GM23338 (cell line): Measurements from ENCODE around the gene SLC25A48. TPM values are rescaled to one million over a fixed set of nuclear protein-coding genes. Genes with fewer than 3 reads are reported as not detected.

Experiments
- ATAC-seq: fragments of 200-7000 bp; cut with Tn5 transposase; 3 replicates; pipeline ENCODE4 v1.9.1; 2020
- DNase-seq: peaks from one replicate; pipeline ENCODE4 v3.0.0-alpha.2; 2015; ENCODE audit warnings: low spot score
- H2AFZ ChIP-seq: fragments of 200-600 bp; sonication (generic); 2 replicates; pipeline ENCODE4 v1.8.0; 2016; ENCODE audit warnings: antibody characterized with exemption, mild to moderate bottlenecking, moderate library complexity
- H3F3A ChIP-seq: fragments of 200-600 bp; sonication (generic); replicated peaks from 2 replicates; pipeline ENCODE4 v1.8.0; 2017; ENCODE audit warnings: antibody characterized with exemption, mixed run types, low read depth
- H3K27ac ChIP-seq: fragments of 200-600 bp; sonication (generic); 2 replicates; pipeline ENCODE4 v1.6.1; 2016; ENCODE audit warnings: low read depth
- H3K27me3 ChIP-seq: fragments of 200-600 bp; sonication (generic); 2 replicates; pipeline ENCODE4 v1.8.0; 2016; ENCODE audit warnings: mild to moderate bottlenecking, mixed run types, moderate library complexity; ENCODE audit not compliant: insufficient read depth
- H3K36me3 ChIP-seq: fragments of 200-600 bp; sonication (generic); 2 replicates; pipeline ENCODE4 v1.8.0; 2016; ENCODE audit warnings: mild to moderate bottlenecking; ENCODE audit not compliant: insufficient read depth
- H3K4me1 ChIP-seq: fragments of 200-600 bp; sonication (generic); 2 replicates; pipeline ENCODE4 v1.8.0; 2016; ENCODE audit warnings: mild to moderate bottlenecking, moderate library complexity; ENCODE audit not compliant: insufficient read depth
- H3K4me2 ChIP-seq: fragments of 200-600 bp; sonication (generic); 2 replicates; pipeline ENCODE4 v1.7.1; 2017; ENCODE audit warnings: mixed run types
- H3K4me3 ChIP-seq: fragments of 200-600 bp; sonication (generic); 2 replicates; pipeline ENCODE4 v1.6.1; 2016; ENCODE audit warnings: mixed run types
- H3K79me2 ChIP-seq: fragments of 200-600 bp; sonication (generic); replicated peaks from 2 replicates; pipeline ENCODE4 v1.8.0; 2017; ENCODE audit warnings: mild to moderate bottlenecking; ENCODE audit not compliant: insufficient read depth
- H3K9me2 ChIP-seq: fragments of 200-600 bp; sonication (generic); 2 replicates; pipeline ENCODE4 v1.8.0; 2017; ENCODE audit not compliant: insufficient read depth
- H4K20me1 ChIP-seq: fragments of 200-600 bp; sonication (generic); replicated peaks from 2 replicates; pipeline ENCODE4 v1.8.0; 2017; ENCODE audit warnings: mild to moderate bottlenecking; ENCODE audit not compliant: insufficient read depth
- H3K27ac Mint-ChIP-seq: 2 replicates; pipeline ENCODE4 v1.8.0; 2020; ENCODE audit warnings: inconsistent platforms, mild to moderate bottlenecking, moderate library complexity, mixed read lengths
- H3K27me3 Mint-ChIP-seq: 3 replicates; pipeline ENCODE4 v1.8.0; 2022; ENCODE audit warnings: low read depth, mild to moderate bottlenecking, moderate library complexity, mixed read lengths, inconsistent platforms; ENCODE audit not compliant: insufficient read depth, poor library complexity
- H3K36me3 Mint-ChIP-seq: 3 replicates; pipeline ENCODE4 v1.8.0; 2021; ENCODE audit warnings: low read depth, mild to moderate bottlenecking, inconsistent platforms, moderate library complexity, mixed read lengths
- H3K4me1 Mint-ChIP-seq: 3 replicates; pipeline ENCODE4 v1.8.0; 2020; ENCODE audit warnings: mild to moderate bottlenecking, inconsistent platforms, mixed read lengths
- H3K4me3 Mint-ChIP-seq: 3 replicates; pipeline ENCODE4 v1.8.0; 2021; ENCODE audit warnings: moderate library complexity, mild to moderate bottlenecking, inconsistent platforms, mixed read lengths
- H3K9me3 Mint-ChIP-seq: 3 replicates; pipeline ENCODE4 v1.8.0; 2020; ENCODE audit warnings: moderate library complexity, mild to moderate bottlenecking, inconsistent platforms, mixed read lengths
- CREB1 ChIP-seq: fragments of 250-450 bp; sonication (Bioruptor Pico); IDR thresholded peaks from 2 replicates; pipeline ENCODE4 v1.5.0; 2020; ENCODE audit warnings: low read depth, mild to moderate bottlenecking, moderate library complexity
- ETS1 ChIP-seq: IDR thresholded peaks from 2 replicates; pipeline ENCODE4 v1.6.1; 2016; ENCODE audit warnings: antibody characterized with exemption
- EZH2 ChIP-seq: fragments of 200-600 bp; sonication (generic); IDR thresholded peaks from one replicate; pipeline ENCODE4 v1.8.0; 2017; ENCODE audit warnings: antibody characterized with exemption, mild to moderate bottlenecking, low read depth; ENCODE audit not compliant: unreplicated experiment
- JUNB ChIP-seq: IDR thresholded peaks from one replicate; pipeline ENCODE4 v1.6.1; 2016; ENCODE audit warnings: antibody characterized with exemption; ENCODE audit not compliant: unreplicated experiment
- NANOG ChIP-seq: IDR thresholded peaks from 2 replicates; pipeline ENCODE4 v1.6.1; 2016; ENCODE audit warnings: antibody characterized with exemption, borderline replicate concordance
- POLR2AphosphoS5 ChIP-seq: IDR thresholded peaks from 2 replicates; pipeline ENCODE4 v1.6.1; 2016; ENCODE audit warnings: antibody characterized with exemption, low read depth
- ZNF114 ChIP-seq: fragments of 250-450 bp; sonication (Bioruptor Pico); IDR thresholded peaks from 2 replicates; pipeline ENCODE4 v1.5.0; 2020; ENCODE audit warnings: mild to moderate bottlenecking, moderate library complexity
- ZNF331 ChIP-seq: fragments of 250-450 bp; sonication (Bioruptor Pico); IDR thresholded peaks from 2 replicates; pipeline ENCODE4 v1.5.0; 2020; ENCODE audit warnings: low read depth, mild to moderate bottlenecking, moderate library complexity
- polyA plus RNA-seq: library from polyadenylated mRNA; unstranded; fragments of >200 nt; fragmentation: Nextera tagmentation; extraction: Ambion mirVana; gene quantifications from 2 replicates; pipeline ENCODE4 v1.2.1, GENCODE V29; 2016
- total RNA-seq: library from RNA; depleted of rRNA; stranded (reverse); fragments of >200 nt; shearing (Covaris generic); gene quantifications from 2 replicates; pipeline ENCODE4 v1.2.3, GENCODE V29; 2014
- TF ChIP-seq, protein P1 (sequence below), 2 experiments: fragments of 200-600 bp in 1 of 2; sonication (generic) in 1 of 2; conservative IDR thresholded peaks; 2 replicates each; pipeline versions ENCODE4 v1.5.1 to v1.6.1; 2016 to 2017; ENCODE audit warnings: antibody characterized with exemption in 2 of 2, low read depth in 2 of 2, mild to moderate bottlenecking in 2 of 2, moderate library complexity in 1 of 2
- TF ChIP-seq, protein P2 (sequence below): IDR thresholded peaks from one replicate; pipeline ENCODE4 v1.6.1; 2018; ENCODE audit warnings: antibody characterized with exemption; ENCODE audit not compliant: unreplicated experiment
- TF ChIP-seq, protein P3 (sequence below): fragments of 250-450 bp; sonication (Bioruptor Pico); IDR thresholded peaks from 2 replicates; pipeline ENCODE4 v1.5.0; 2020; ENCODE audit warnings: mild to moderate bottlenecking, moderate library complexity

Gene SLC25A48
- total and polyA plus RNA-seq, 2 experiments from 2014 or later = 1.1 to 1.5 TPM

DNA sequence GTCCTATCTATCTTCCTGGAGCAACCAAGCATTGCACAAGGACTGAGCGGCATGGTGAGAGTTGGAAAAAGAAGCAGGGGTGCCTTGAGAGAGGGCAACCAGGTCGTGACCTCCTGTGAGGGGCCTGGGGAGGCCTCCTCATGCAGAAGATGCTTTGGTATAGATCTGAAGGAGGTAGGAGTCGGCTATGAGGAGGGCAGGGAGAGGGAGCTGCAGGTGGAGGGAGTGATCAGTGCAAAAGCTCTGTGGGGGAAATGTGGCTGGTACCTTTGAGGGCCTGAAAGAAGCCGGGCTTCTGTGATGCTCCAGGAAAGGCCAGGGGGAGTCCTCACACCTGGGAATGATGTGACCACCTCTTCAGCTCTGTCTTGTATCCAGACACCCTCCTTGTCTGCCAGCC lies 3.6 kb upstream of the SLC25A48 start (continued):
- TF ChIP-seq JUNB (no peak), POLR2AphosphoS5 (no peak), CREB1 (CRISPR knock-in tag) (no peak), ZNF114 (CRISPR knock-in tag) (no peak), ZNF331 (no peak), ETS1 (no peak), EZH2 (no peak)
- TF ChIP-seq, protein P1, sequence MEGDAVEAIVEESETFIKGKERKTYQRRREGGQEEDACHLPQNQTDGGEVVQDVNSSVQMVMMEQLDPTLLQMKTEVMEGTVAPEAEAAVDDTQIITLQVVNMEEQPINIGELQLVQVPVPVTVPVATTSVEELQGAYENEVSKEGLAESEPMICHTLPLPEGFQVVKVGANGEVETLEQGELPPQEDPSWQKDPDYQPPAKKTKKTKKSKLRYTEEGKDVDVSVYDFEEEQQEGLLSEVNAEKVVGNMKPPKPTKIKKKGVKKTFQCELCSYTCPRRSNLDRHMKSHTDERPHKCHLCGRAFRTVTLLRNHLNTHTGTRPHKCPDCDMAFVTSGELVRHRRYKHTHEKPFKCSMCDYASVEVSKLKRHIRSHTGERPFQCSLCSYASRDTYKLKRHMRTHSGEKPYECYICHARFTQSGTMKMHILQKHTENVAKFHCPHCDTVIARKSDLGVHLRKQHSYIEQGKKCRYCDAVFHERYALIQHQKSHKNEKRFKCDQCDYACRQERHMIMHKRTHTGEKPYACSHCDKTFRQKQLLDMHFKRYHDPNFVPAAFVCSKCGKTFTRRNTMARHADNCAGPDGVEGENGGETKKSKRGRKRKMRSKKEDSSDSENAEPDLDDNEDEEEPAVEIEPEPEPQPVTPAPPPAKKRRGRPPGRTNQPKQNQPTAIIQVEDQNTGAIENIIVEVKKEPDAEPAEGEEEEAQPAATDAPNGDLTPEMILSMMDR (conservative IDR thresholded peaks at IDR 0.05; ENCODE audit: low read depth in 2 of 2) = no peak

DNA sequence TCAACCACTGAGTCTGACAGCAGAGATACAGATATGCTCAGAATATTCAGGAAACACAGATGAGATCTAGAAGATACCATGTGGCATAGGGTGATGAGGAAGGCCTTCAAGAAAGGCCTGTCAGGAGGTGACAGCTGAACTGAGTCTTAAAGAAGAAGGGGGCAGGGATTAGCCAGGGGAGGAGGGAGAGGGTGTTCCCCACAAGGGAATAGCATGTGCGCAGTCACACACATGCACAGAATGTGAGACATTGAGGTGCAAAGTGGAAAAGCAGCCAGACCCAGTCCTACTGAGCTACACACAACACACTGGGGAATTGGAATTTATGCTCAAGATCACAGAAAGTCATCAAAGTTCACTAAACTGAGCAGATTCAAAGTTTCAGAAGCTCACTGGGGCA lies 3.0 kb upstream of the SLC25A48 start:
- no peak for ATAC-seq
- no peak overlapping the region for H3K27ac Mint-ChIP-seq
- 0 out of 3 replicates have a peak, but pooled peaks cover 4% of the 10 kb centered on the region for H3K4me1 Mint-ChIP-seq
- Histone ChIP-seq H3K79me2 (no peaks in the 10 kb centered on the region), H3K27me3 (peaks cover 40% of the 10 kb centered on the region), H3K4me3 (no peak overlapping the region), H3K4me2 (no peak overlapping the region), H3K9me2 (no peaks in the 10 kb centered on the region), H3K4me1 (no peaks in the 10 kb centered on the region; the same call in 1 of the 2 replicates), H3K27ac (no peak overlapping the region), H2AFZ (no peak overlapping the region), H3F3A (no peaks in the 10 kb centered on the region), H3K36me3 (no peaks in the 10 kb centered on the region), H4K20me1 (no peaks in the 10 kb centered on the region)
- no peak for DNase-seq
- H3K36me3 Mint-ChIP-seq = no peaks in the 10 kb centered on the region; the same call in 2 of the 3 replicates
- H3K4me3 Mint-ChIP-seq = no peak overlapping the region
- no peaks in the 10 kb centered on the region for H3K9me3 Mint-ChIP-seq
- peaks cover 56% of the 10 kb centered on the region for H3K27me3 Mint-ChIP-seq
- TF ChIP-seq NANOG (no peak), EZH2 (no peak)
- TF ChIP-seq, protein P2, sequence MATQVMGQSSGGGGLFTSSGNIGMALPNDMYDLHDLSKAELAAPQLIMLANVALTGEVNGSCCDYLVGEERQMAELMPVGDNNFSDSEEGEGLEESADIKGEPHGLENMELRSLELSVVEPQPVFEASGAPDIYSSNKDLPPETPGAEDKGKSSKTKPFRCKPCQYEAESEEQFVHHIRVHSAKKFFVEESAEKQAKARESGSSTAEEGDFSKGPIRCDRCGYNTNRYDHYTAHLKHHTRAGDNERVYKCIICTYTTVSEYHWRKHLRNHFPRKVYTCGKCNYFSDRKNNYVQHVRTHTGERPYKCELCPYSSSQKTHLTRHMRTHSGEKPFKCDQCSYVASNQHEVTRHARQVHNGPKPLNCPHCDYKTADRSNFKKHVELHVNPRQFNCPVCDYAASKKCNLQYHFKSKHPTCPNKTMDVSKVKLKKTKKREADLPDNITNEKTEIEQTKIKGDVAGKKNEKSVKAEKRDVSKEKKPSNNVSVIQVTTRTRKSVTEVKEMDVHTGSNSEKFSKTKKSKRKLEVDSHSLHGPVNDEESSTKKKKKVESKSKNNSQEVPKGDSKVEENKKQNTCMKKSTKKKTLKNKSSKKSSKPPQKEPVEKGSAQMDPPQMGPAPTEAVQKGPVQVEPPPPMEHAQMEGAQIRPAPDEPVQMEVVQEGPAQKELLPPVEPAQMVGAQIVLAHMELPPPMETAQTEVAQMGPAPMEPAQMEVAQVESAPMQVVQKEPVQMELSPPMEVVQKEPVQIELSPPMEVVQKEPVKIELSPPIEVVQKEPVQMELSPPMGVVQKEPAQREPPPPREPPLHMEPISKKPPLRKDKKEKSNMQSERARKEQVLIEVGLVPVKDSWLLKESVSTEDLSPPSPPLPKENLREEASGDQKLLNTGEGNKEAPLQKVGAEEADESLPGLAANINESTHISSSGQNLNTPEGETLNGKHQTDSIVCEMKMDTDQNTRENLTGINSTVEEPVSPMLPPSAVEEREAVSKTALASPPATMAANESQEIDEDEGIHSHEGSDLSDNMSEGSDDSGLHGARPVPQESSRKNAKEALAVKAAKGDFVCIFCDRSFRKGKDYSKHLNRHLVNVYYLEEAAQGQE = no peak
- TF ChIP-seq, protein P1 (conservative IDR thresholded peaks at IDR 0.05; ENCODE audit: low read depth in 2 of 2) = no peak
- TF ChIP-seq, protein P3, sequence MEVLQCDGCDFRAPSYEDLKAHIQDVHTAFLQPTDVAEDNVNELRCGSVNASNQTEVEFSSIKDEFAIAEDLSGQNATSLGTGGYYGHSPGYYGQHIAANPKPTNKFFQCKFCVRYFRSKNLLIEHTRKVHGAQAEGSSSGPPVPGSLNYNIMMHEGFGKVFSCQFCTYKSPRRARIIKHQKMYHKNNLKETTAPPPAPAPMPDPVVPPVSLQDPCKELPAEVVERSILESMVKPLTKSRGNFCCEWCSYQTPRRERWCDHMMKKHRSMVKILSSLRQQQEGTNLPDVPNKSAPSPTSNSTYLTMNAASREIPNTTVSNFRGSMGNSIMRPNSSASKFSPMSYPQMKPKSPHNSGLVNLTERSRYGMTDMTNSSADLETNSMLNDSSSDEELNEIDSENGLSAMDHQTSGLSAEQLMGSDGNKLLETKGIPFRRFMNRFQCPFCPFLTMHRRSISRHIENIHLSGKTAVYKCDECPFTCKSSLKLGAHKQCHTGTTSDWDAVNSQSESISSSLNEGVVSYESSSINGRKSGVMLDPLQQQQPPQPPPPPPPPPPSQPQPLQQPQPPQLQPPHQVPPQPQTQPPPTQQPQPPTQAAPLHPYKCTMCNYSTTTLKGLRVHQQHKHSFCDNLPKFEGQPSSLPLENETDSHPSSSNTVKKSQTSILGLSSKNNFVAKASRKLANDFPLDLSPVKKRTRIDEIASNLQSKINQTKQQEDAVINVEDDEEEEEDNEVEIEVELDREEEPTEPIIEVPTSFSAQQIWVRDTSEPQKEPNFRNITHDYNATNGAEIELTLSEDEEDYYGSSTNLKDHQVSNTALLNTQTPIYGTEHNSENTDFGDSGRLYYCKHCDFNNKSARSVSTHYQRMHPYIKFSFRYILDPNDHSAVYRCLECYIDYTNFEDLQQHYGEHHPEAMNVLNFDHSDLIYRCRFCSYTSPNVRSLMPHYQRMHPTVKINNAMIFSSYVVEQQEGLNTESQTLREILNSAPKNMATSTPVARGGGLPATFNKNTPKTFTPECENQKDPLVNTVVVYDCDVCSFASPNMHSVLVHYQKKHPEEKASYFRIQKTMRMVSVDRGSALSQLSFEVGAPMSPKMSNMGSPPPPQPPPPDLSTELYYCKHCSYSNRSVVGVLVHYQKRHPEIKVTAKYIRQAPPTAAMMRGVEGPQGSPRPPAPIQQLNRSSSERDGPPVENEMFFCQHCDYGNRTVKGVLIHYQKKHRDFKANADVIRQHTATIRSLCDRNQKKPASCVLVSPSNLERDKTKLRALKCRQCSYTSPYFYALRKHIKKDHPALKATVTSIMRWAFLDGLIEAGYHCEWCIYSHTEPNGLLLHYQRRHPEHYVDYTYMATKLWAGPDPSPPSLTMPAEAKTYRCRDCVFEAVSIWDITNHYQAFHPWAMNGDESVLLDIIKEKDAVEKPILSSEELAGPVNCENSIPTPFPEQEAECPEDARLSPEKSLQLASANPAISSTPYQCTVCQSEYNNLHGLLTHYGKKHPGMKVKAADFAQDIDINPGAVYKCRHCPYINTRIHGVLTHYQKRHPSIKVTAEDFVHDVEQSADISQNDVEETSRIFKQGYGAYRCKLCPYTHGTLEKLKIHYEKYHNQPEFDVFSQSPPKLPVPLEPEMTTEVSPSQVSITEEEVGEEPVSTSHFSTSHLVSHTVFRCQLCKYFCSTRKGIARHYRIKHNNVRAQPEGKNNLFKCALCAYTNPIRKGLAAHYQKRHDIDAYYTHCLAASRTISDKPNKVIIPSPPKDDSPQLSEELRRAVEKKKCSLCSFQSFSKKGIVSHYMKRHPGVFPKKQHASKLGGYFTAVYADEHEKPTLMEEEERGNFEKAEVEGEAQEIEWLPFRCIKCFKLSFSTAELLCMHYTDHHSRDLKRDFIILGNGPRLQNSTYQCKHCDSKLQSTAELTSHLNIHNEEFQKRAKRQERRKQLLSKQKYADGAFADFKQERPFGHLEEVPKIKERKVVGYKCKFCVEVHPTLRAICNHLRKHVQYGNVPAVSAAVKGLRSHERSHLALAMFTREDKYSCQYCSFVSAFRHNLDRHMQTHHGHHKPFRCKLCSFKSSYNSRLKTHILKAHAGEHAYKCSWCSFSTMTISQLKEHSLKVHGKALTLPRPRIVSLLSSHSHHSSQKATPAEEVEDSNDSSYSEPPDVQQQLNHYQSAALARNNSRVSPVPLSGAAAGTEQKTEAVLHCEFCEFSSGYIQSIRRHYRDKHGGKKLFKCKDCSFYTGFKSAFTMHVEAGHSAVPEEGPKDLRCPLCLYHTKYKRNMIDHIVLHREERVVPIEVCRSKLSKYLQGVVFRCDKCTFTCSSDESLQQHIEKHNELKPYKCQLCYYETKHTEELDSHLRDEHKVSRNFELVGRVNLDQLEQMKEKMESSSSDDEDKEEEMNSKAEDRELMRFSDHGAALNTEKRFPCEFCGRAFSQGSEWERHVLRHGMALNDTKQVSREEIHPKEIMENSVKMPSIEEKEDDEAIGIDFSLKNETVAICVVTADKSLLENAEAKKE (CRISPR knock-in tag) = no peak
